ENCODE data around the gene CRIM1.

DNA sequence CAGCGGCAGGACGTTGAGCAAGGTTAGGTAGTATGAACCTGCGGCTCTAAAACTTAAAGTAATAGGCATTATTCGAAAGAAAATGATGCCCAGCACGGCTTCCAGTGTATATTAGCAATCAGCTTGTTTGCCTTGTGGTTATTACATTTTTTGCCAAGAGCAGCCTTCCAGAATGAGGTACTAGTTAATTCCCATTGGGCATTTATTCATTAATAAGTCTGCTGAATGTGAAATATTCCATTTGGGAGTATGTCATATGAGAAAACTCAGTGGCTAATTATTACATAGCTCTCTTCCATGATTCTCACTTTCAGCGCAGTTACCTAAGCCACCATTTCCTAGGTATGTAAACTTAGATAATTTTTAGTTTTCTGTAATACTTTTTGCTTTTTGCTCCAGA is 12.9 kb downstream of the CRIM1 start:
- TF ChIP-seq, protein P1, sequence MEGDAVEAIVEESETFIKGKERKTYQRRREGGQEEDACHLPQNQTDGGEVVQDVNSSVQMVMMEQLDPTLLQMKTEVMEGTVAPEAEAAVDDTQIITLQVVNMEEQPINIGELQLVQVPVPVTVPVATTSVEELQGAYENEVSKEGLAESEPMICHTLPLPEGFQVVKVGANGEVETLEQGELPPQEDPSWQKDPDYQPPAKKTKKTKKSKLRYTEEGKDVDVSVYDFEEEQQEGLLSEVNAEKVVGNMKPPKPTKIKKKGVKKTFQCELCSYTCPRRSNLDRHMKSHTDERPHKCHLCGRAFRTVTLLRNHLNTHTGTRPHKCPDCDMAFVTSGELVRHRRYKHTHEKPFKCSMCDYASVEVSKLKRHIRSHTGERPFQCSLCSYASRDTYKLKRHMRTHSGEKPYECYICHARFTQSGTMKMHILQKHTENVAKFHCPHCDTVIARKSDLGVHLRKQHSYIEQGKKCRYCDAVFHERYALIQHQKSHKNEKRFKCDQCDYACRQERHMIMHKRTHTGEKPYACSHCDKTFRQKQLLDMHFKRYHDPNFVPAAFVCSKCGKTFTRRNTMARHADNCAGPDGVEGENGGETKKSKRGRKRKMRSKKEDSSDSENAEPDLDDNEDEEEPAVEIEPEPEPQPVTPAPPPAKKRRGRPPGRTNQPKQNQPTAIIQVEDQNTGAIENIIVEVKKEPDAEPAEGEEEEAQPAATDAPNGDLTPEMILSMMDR (IDR thresholded peaks at IDR 0.05; ENCODE audit: borderline replicate concordance, extremely low read depth, low read length, poor library complexity, severe bottlenecking), result no peak
- no peak for TF ChIP-seq EZH2 (IDR thresholded peaks at IDR 0.05; ENCODE audit: borderline replicate concordance, low read depth, low read length, severe bottlenecking)

Measured in DND-41 (cell line).